Ishikawa (cell line): ENCODE measurements around the gene KCNG2.

Source experiments
- FOXM1 ChIP-seq: IDR thresholded peaks from 2 replicates; pipeline ENCODE4 v1.6.1; 2012; ENCODE audit warnings: low read depth, borderline replicate concordance
- MAX ChIP-seq: IDR thresholded peaks from 2 replicates; pipeline ENCODE4 v1.6.1; 2012
- NFIC ChIP-seq: IDR thresholded peaks from 2 replicates; pipeline ENCODE4 v1.6.1; 2012
- RAD21 ChIP-seq: IDR thresholded peaks from 2 replicates; pipeline ENCODE4 v1.6.1; 2012; ENCODE audit warnings: low read depth
- REST ChIP-seq: IDR thresholded peaks from 2 replicates; pipeline ENCODE4 v1.6.1; 2012; ENCODE audit warnings: low read depth, mild to moderate bottlenecking
- TAF1 ChIP-seq: IDR thresholded peaks from 2 replicates; pipeline ENCODE4 v1.6.1; 2012; ENCODE audit warnings: low read depth, mild to moderate bottlenecking
- YY1 ChIP-seq: IDR thresholded peaks from 2 replicates; pipeline ENCODE4 v1.6.1; 2012; ENCODE audit warnings: low read depth
- TF ChIP-seq, protein P1 (sequence below): IDR thresholded peaks from 2 replicates; pipeline ENCODE4 v1.6.1; 2012

DNA sequence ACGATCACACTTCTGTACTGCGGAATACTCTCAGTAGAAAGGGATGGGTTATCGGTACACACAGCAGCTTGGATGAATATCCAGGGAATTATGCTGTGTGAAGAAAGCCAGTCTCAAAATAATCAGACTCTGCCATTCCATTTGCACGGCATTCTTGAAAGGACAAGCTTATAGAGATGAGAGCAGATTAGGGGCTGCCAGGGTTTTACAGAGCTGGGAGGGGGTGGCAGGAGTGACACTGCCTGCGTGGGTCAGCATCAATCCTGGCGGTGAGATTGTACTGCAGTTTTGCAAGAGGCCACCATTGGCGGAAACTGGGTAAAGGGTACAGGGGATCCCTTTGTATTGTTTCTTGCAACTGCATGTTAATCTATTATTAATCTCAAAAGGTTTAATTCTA, 16.6 kb downstream of the KCNG2 start:
- TF ChIP-seq TAF1 (no peak), YY1 (no peak), NFIC (no peak), REST (no peak), MAX (no peak), RAD21 (no peak), FOXM1 (no peak)
- TF ChIP-seq, protein P1, sequence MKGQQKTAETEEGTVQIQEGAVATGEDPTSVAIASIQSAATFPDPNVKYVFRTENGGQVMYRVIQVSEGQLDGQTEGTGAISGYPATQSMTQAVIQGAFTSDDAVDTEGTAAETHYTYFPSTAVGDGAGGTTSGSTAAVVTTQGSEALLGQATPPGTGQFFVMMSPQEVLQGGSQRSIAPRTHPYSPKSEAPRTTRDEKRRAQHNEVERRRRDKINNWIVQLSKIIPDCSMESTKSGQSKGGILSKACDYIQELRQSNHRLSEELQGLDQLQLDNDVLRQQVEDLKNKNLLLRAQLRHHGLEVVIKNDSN = no peak
